ENCODE data around the gene CA11.

DNA sequence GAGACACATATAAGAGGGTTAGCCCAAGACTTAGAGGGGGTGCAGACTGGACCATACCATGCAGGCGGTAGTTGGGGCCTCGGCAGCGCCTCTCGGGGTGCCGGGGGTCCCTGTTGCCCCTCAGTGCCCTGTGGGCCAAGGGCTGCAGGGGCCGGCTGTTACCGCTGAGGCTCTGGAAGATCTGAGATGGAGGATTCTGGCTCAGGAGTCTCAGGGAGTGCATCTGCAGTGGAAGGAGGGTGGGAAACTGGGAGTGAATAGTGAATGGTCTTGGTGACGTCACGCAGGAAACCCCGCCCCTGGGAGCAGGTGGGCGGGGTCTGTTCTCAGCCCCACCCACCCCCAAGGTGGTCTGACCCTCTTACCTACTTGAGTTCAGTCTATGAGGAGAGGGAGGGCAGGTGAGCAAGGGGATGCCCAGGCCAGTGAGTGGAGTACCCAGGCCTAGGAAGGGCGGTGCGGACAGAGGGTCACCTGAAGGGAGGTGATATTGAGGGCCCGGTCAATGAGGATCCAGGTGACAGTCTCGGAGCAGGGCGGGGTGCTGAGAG is 7.1 kb downstream of the CA11 start:
- TF ChIP-seq, protein P1, sequence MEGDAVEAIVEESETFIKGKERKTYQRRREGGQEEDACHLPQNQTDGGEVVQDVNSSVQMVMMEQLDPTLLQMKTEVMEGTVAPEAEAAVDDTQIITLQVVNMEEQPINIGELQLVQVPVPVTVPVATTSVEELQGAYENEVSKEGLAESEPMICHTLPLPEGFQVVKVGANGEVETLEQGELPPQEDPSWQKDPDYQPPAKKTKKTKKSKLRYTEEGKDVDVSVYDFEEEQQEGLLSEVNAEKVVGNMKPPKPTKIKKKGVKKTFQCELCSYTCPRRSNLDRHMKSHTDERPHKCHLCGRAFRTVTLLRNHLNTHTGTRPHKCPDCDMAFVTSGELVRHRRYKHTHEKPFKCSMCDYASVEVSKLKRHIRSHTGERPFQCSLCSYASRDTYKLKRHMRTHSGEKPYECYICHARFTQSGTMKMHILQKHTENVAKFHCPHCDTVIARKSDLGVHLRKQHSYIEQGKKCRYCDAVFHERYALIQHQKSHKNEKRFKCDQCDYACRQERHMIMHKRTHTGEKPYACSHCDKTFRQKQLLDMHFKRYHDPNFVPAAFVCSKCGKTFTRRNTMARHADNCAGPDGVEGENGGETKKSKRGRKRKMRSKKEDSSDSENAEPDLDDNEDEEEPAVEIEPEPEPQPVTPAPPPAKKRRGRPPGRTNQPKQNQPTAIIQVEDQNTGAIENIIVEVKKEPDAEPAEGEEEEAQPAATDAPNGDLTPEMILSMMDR (IDR thresholded peaks at IDR 0.05) = no peak
- TF ChIP-seq POLR2A (IDR thresholded peaks at IDR 0.05) = no peak

All from vagina (tissue), 2 donors.